Embryonic facial prominence (tissue), 1 donor: ENCODE data around the gene LHFPL6.

ENCODE experiments used
- DNase-seq: peaks from one replicate; pipeline ENCODE4 v3.0.0-alpha.2; 2016; ENCODE audit errors: extremely low spot score

The LHFPL6 gene

GRCh38 chr13:39385154-39385553 lies 217.8 kb downstream of the LHFPL6 start:
- DNase-seq = no peak

DNA sequence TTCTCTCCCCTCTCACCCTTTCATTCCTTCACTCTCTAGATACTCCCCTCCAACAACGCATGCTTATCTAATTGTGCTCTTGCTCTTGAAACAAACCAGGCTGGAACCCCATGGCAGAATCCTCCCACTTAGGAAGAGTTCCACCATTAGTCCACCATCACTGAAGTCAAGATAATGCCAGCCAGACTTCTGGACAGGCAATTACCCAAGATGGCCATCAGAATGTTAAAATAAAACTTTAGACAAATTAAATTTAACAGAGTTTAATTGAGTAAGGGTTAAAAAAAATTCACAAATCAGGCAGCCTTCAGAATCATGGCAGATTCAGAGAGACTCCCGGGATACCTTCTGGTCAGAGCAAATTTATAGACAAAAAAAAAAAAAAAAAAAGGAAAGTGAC lies 221.5 kb downstream of the LHFPL6 start:
- DNase-seq = no peak

DNA sequence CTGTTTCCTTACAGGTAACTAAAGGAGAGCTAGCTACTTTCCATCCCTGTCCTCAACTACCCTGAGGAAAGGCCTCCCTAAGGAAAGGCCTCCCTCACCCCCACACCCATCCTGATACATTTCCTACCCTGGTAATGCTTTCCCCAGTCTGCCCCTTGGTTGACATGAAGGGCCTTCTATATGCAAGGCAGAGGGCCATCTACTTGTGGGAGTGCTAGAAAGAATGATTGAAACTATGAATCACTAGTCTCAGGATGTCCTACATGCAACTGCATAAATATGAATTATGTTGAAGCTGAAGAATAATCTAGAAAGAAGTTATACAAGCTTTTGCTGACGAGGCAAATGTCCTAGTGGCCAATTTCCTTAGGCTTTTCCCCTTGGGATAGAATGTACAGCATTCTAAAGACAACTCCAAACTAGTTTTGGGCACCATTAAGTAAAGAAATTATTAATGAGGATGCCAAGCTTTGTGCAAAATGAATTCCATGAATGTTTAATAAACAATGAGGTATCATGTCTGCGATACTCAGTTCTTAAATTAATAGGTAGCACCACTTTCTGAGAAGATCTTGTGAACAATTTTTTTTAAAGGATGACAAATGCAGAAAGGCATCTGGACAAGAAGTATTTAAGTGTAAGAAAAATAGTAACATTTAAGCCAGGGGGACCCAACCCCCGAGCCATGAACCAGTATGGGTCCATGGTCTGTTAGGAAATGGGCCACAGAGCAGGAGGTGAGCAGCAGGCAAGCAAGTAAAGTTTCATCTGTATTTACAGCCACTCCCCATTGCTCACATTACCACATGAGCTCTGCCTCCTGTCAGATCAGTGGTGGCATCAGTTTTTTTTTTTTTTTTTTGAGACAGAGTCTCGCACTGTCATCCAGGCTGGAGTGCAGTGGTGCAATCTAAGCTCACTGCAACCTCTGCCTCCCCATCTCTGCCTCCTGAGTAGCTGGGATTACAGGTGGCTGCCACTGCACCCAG lies 223.0 kb downstream of the LHFPL6 start:
- no peak for DNase-seq

DNA sequence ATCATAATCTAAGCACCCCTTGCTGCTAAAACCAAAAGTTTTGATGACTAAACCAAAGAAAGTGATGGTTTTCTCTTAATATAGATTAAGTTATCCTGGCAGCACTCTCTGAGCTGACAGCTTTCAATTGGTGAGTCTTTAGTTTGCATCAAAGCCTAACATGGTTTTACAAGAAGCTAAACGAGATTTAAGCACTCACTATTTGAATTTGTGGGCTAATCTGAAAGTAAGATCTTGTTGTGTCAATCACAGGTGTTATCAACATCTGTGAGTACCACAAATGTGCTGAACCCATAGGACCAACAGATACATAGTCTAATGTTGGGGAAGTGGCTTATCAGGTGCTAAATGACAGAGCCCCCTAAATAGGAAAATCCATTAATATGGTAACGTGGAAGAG lies 223.9 kb downstream of the LHFPL6 start:
- no peak for DNase-seq

- DNase-seq = no peak
Observed at GRCh38 chr13:39378306-39378705, 224.7 kb downstream of the LHFPL6 start.

DNA sequence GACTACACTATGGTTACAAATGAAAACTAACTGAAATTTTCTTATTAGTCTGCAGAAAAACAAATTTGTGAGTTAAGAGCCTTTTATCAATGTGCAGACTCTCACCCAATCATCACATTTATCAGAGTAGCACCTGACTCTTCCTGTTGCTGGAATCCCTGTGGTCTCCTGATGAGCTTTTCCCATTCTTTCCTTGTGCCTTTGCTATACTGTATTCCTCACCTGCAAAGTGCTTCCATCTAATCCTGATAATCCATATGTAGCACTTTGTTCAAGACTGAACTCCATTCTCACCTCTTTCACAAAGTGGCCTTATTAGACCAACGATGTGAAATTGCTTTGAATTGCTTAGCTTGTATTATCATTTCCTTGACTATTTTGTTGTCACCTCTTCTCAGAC lies 225.3 kb downstream of the LHFPL6 start:
- no peak for DNase-seq

DNA sequence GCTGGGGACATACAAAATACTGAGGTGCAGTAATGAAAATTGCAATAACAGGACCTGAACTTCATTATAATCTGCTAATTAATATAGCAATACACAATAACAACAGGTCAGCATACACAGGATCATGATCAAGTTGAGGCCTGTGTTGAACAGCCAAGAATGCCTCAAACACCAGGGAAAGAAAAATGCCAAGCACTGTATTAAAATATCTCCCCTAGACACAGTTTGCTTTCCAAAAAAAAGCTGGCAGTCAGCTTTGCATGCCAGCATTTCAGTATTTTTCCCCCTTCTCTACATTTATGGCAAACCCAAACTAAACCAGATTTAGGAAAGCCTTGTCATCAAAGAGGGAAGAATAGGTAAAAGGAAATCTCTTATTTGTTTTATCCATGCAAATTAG lies 226.9 kb downstream of the LHFPL6 start:
- no peak for DNase-seq

- DNase-seq = no peak
Observed at GRCh38 chr13:39375601-39376000, 227.4 kb downstream of the LHFPL6 start.

- no peak for DNase-seq
Observed at GRCh38 chr13:39374741-39375189, 228.2 kb downstream of the LHFPL6 start.

- DNase-seq = no peak
Observed at GRCh38 chr13:39373145-39373544, 229.8 kb downstream of the LHFPL6 start.

DNA sequence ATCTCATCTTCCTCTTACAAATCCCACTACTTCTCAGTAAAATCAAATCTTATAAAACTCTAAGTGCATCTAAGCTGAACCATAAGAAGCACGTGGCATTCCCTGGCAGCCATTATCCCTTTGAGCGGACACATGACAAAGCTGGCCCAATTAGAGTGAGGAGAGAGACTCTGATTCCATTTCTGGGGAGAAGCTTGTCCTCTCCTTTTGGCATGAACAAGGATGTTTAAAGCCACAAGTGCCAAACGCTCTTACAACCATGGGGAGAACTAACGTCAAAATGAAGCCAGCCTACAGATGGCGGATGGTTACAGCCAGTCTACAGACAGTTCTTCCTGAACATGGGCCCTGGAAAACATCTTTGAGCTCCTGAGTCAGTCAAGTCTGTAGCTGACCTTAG lies 231.3 kb downstream of the LHFPL6 start:
- DNase-seq = no peak

- no peak for DNase-seq
Observed at GRCh38 chr13:39370554-39370953, 232.4 kb downstream of the LHFPL6 start.

GRCh38 chr13:39370048-39370447 lies 232.9 kb downstream of the LHFPL6 start:
- no peak for DNase-seq

DNA sequence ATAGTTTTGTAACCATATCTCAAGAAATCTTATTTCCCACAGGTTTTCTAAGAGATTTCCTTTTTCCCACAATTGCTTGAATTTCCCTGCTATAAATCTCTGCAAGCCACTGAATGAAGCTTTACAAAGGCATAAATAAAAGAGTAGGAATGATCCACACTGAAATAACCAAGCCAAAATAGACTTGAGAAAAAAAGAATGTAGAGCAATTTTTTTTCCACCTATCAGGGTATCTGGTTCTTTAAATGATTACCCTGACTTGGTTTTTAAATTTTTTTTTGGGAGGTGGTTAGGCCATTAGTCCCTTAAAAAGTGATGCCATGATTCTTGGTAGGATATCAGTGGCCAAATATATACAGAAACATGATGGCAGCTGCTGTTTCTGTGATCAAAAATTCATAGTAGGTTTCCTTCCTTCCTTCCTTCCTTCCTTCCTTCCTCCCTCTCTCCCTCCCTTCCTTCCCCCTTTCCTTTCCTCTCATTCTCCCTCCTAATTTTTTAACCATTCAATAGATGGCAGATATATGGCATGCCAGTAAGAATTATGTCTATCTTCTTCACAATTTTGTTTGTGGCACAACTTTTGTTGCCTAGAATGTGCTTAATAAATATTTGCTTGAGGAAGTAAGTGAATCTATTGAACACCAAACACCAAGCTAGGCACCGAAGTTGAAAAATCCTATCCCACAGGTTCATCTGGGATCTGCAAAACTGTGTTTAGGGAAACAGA lies 233.7 kb downstream of the LHFPL6 start:
- no peak for DNase-seq

DNA sequence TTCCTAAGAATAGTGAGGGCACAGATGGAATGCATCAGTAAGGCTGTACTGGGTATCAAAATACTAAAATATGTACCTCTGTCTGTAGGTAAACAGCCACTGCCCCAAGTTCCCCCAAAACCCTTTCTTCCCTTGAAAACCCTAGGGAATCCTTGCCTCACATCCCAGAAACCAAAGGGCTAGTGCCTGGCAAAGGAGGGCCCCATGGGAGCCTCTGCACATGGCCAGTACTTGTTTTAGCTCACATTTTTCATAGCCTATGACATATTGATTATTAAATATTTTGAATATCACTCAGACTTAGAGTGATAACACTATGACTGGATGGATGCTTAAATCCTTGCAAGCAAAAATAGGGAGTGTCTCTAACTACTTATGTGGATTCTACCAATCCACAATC lies 237.1 kb downstream of the LHFPL6 start:
- no peak for DNase-seq

GRCh38 chr13:39364947-39365468 lies 238.0 kb downstream of the LHFPL6 start:
- no peak for DNase-seq

DNA sequence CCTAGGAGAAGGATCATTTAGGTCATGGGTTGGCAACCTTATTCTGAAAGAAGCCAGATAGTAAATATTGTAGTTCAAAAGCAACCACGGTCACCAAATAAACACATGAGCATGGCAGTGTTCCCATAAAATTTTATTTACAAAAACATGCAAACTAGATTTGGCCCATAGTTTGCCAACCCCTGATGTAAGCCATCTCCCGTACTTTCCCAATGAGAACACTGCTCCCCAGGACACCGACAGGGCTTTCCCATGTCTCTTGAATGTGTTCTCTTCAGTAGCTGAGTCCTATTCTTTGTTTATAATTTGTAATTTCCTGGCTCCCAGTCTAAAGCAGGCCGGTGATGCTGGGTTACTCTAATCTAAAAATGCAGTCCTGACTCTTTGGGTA lies 239.6 kb downstream of the LHFPL6 start:
- DNase-seq = no peak

- no peak for DNase-seq
Observed at GRCh38 chr13:39362652-39363381, 240.2 kb downstream of the LHFPL6 start.

GRCh38 chr13:39353988-39354387 lies 249.0 kb downstream of the LHFPL6 start:
- no peak for DNase-seq

- DNase-seq = no peak
Observed at GRCh38 chr13:39350461-39350881, 252.5 kb downstream of the LHFPL6 start.

DNA sequence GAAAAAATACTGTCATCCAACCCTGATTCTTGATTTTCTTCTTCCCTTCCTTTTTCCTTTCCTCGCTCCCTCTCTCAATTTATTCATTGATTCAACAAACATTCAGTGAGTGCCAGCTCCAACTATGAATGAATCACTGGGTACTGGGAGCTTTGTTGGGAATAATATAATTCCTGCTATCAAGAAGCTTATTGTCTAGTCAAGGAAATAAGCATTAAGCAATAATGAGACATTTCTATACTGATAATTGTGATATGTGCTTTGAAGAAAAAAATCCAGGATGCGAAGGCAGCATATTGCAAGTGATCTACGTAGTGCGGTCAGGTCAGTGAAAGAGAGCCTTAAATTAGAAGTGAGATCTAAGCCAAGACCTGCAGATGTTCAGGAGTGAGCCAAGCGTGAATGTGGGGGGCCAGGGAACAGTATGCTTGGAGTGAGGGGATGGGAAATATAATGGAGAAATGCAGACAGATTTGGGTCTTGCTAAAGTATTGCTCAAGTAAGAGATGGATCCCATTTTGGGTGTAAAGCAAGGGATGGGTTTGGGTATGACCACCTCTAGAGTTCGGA lies 253.5 kb downstream of the LHFPL6 start:
- no peak for DNase-seq
